HG03095 (cell line): ENCODE measurements around the gene TK1.
"Not testable (repeated sequence)": the region's sequence is repeated elsewhere in the genome, so short reads cannot be mapped to it uniquely, and the experiment has no call there.

Experiments used
- ATAC-seq: cut with Tn5 transposase; IDR thresholded peaks from one replicate; pipeline ENCODE4 v1.9.1; 2021; ENCODE audit warnings: moderate library complexity; ENCODE audit not compliant: unreplicated experiment

Gene TK1

DNA sequence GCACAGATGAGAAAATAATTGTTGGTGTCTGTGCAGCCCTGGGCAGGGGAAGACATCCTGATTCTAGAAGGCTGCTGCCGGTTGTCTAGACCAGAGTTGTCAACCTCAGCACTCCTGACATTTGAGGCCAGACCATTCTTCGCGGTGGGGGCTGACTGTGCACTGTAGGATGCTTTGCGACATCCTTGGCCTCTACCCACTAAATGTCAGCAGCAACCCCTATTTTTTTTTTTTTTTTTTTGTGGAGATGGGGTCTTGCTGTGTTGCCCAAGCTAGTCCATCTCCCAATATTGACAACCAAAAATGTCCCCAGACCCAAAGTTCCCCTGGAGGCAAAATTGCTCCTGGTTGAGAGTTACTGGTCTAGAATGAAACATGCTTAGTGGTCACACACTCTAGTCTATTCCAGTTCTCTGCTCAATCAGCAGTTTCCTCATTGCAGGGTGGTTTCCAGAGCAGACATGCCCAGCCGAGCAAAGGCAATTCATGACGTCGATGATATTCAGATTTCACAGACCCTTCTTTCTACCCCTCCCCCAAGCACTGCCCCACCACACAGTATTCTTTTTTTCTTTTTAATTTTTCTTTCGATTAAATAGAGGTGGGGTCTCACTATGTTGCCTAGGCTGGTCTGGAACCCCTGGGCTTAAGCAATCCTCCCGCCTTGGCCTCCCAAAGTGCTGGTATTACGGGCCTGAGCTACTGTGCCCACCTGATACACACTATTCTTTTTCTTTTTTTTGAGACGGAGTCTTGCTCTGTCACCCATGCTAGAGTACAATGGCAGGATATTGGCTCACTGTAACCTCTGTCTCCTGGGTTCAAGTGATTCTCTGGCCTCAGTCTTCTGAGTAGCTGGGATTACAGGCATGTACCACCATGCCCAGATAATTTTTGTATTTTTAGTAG, 31.7 kb downstream of the TK1 start:
- peak; percentile 44 for ATAC-seq

DNA sequence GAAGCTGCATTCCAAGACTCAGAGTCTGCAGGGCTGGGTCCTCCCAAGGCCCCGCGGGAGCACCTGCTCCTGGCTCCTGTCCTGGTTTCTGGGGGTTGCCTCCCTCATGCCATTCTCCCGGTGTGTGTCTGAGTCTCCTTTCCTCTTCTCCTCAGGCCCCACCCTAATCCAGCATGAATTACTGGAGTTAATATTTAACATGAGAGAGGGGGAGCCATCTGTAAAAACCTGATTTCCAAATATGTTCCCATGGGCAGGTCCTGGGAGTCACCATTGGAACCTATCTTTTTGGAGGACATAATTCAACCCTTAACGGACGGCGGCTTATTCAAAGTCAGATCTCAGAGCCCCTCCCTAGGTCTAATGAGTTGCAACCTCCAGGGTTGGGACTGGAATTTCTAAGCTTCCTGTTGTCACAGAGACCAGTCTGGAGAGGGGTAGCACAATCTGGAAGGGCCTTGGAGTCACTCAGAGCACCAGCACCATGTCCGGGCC, 35.3 kb downstream of the TK1 start:
- ATAC-seq, result no peak

DNA sequence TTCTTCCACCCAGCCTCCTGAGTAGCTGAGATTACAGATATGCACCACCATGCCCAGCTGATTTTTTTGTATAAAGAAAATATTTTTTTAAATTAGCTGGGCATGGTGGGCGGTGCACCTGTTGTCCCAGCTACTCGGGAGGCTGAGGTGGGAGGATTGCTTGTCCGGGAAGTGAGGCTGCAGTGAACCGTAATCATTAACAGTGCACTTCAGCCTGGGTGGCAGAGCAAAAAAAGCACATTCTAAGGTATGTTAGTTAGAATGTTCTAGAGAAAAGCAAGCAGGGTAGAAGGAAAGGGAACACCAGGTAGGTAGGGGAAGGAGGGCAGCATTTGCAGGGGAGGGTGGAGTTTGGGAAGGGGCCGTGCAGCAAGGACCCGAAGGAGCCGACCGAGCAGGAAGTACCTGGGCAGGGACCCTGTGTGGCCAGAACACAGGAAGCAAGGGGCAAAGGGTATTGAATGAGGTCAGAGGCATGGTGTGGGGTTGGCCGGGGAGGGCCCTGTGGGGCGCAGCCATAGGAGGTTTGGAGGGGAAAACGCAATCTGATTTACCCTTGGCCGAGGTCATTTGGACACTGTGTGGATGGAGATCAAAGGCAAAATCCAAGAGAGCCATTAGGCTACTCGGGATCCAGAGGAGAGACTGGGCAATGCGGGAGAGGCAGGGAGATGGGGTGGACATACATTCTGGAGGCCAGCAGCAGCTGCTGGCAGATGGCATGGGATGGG, 38.4 kb downstream of the TK1 start:
- ATAC-seq, result no peak

DNA sequence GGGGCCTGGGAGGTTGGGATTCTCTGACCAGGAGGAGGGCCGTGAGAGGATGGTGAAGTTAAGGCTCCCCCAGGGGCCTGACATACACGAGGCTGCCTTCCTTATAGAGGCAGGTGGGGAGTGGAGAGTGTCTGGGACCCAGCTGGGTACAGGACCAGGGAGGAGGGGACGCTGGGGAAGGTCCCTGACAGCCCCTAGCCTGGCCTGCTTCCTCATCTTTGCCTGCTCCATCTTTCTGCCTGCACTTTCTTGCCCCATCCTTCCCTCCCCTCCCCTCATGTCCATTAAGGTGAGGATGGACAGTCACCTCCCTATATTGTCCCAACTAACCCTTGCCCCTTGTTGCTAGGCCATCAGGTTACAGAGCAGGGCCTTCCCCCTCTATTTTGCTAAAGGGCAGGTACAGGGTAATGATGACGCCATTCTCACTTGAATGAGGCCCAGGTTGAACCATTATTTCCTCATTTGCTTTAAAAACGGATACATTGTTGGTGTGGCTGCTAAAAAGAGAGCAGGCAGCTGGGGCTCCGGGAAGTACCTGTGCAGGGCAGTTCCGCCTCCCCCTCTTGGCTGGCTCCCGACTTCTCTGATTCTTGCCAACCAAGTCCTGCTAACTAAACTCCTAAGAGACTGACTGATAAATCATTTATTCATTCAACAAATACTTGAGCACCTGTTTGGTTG, 39.4 kb downstream of the TK1 start:
- no peak for ATAC-seq

DNA sequence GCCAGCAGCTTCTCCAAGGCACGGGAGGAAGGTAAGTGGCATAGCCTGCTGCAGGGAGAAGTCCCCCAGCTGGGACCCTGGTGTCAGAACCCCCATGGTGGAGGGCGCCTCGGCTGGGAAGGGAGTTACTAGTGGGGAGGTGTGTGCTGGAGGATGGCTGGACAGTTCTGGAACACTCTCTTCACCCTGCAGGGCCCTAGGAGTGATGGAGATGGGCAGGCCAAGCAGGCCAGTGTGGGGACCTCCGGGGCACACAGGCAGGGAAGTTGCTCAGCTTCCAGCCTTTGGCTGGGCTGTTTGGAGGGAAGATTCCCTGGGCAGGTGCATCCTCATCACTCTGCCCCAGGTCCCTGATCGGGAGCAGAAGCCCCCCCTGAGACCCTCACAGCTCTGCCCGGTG, 40.0 kb downstream of the TK1 start:
- no peak for ATAC-seq

DNA sequence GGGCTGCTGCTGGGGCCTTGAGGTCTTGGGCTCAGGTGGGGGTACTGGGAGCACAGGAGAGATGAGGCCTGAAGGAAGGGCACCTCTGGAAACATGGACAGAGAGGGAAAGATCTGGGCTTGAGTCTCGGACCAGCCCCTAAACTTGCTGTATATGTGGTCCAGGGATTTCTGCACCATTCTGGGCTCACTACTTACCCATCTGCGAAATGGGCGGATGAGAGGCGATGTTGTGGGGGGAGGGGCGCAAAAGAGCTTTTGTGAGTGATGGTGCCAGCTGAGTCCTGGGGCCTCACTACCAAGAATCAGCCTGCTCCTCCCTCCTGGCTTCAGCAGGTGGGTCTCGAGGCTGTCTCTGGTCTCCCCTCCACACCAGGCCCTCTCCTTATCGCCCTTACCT, 40.4 kb downstream of the TK1 start:
- no peak for ATAC-seq

DNA sequence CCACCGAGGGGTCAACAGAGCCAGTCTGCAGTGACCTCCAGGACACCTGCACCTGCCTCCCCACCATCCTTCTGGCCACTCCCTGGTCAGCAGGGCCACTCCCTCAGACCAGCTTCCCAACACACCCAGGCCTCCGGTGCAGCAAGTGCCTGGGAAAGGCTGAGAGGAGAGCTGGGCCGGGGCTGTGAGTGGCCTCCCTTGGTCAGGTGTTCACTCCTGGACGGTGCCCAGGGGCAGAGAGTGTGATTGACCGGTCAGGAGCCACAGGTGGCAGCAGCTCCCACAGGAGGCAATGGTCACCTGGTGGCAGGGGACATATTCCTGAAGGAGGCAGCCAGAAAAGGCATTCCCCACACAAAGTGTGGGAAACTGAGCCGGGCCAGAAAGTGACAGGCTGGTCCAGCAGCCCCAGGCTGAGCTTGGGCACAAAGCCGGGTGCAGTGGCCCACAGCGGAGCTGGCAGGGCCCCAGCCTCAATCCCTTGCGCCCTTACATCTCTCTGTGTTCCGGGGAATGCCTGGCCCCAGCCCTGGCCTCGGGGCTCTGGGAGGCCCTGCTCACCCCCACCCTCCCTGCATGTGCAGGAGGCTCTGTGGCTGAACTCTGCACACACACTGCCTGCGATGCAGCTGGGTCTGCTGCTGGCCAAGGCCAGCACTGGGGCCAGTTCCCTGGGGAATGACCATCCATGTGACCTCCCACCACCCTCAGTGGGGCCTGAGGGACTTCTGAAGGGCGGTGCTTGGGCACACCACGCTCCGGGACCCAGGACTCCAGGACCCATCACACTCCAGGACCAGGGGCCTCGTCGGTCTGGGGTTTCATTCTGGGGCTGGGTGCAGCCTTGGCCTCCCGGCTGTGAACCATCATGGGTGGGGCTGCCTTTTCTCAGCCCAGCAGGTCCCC, 41.9 kb downstream of the TK1 start:
- ATAC-seq, result no peak

DNA sequence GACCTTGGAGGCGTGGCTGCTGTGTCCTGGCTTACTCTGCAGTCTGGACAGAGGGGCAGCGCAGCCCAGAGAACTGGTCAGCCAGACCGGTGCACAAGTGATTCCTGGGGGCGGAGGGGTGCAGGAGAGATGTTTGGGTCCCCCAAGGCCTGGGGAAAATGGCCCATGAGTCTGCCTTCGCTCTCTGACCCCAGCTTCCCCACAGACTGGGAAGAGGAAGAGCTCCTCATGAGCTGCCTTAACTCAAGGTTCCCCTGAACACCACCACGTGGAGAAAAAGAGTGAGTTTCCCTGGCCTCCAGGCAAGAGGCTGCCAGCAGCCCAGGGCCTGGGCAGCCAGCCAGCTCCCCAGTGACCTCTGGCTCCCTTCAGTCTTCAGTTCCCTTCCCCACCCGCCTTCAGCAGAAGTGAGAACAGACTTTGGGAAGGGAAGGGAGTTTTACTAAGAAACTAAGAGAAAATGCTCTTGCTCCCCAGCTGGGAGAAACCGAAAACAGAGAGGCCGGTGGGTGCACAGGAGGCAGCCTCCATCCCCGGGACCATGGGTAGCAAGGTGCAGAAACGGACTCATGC, 42.6 kb downstream of the TK1 start:
- no peak for ATAC-seq

DNA sequence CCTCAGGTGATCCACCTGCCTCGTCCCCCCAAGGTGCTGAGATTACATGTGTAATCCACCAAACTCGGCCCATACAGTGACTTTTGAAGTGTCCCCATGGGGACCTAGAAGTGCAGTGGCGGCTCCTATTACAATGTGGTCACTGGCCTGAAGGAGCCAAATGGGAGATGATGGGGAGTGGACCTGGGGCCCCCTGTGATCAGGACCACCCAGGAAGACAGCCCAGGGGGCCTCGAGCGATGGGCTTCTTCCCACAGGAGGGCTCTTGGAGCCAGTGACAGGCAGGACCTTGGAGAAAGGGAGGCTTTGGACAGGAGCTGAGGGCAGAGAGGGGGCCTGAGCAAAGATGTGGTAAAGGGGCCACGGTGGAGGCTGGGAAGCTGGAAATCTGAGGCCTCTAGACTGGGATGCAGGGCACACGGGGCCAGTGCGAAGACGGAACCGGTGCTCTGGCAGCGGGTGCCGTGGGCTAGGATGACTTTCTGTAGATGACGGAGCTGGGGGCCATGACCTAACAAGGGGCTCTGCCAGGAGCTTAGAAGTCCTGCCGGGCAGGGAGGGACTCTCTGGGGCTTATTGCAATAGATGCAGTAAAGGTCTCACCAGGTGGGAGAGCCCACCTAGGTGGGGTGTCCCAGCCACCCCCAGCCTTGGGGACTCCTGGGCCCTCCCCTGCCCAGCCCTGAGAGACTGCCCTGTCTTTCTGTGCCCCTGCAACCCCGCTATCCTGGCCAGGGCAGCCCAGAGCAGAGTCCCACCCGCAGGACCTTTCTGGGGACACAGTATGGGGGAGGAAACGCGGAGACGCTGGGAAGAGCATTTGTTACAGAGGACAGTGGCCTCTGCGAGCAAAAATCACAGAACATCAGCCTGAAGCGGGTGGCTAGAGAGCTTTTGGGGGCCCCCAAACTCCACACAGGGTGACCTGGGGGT, 43.4 kb downstream of the TK1 start:
- ATAC-seq, result no peak

DNA sequence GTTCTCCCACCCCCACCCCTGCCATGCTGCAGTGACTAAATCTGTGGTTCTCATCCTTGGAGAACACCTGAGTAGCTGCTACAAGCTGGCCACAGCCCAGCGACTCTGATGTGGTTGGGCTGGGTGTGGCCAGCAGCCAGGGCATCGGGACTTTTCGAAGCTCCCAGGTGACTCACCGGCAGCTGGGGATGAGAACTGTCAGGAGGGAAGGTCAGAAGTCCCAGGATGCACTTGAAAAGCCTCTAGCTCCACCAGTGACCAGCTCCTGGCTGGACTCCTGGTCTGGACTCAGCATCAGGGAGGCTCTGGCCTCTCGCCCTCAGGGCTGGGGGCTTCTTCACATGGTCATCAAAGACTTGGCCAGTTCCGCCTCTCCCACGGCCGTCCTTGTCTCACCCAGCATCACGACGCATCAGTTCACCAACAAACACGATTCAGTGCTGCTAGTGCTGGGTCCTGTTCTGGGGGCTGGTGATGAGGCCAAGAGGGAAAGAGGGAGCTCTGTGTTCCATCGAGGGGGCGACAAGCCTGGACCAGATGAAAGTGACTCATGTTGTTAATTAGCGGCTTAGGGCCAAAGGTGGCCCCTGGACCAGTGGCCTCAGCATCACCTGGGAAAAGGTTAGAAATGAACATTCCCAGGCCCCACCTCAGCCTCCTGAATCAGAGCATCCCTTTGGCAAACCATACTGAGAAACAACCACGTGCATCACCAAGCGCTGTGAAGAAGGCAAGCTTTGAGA, 44.6 kb downstream of the TK1 start:
- no peak for ATAC-seq

DNA sequence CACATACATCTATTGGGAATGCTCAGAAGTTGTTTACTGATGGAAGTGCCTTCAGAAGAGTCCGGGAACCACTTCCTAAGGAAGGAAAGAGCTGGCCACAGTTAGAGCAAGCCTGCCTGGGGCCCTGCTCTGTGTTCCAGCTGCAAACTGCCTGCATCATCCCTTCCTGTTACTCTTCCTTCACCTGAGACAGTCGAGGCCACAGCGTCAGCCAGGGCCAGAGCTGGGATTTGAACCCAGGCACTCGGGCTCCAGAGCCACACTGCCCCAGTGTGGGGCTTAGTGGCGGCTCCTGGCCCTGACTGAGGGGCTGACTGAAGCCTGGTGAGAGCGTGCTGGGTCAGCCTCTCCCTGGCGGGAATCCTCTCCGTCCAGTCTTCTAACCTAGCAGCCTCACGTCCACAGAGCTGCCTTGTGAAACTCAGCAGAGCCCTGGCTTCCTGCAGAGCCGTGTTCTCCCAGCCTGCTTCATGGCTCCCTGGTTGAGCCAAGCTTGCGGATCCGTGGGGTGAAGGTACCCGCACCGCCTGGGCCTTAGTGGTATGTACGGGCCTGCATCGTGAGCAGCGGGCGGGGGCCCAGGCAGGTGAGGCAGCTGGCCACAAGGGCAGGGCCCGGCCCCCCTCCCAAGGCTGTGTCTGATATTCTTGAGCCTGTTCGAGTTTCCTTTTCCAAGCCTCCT, 45.3 kb downstream of the TK1 start:
- ATAC-seq, result no peak

DNA sequence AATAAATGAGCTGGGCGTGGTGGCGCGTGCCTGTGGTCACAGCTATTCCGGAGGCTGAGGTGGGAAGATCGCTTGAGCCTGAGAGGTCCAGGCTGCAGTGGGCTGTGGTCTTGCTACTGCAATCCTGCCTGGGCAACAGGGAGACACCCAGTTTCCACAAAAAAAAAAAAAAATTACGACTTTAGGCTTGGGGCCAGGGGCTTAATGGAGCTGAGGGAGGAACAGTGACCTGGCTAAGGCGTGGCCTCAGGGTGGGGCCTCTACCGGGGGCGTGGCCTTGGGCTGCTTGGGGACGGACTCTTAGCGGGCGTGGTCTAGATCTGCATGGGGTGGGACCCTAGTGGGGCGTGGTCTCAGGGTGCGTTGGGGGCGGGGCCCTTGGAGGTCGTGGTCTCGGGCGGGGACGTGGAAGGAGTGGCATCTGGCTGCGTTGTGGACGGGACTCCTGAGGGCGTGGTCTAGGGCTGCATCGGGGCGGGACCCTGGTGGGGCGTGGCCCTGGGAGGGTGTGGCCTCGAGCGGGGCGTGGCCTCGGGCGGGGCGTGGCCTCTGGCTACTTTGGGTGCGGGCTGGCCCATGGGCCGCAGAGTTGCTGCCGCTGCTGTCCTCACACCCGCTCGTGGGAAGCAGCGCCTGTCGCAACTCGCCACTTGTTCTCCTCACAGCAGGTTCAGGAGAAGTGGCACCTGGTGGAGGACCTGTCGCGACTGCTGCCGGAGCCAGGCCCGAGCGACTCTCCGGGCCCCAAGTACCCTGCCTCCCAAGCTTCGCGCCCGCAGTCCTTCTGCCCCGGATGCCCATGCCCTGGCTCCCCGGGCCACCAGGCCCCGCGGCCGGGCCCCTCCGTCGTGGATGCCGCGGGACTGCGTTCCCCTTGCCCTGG, 46.4 kb downstream of the TK1 start:
- ATAC-seq, result peak; percentile 61

DNA sequence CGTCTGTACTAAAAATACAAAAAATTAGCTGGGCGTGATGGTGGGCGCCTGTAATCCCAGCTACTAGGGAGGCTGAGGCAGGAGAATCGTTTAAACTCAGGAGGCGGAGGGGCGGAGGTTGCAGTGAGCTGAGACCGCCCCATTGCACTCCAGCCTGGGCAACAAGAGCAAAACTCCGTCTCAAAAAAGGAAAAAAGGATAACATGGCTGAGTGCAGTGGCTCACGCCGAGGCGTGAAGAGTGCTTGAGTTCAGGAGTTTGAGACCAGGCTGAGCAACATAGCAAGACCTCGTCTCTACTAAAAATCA, 47.0 kb downstream of the TK1 start:
- not testable (repeated sequence) for ATAC-seq

DNA sequence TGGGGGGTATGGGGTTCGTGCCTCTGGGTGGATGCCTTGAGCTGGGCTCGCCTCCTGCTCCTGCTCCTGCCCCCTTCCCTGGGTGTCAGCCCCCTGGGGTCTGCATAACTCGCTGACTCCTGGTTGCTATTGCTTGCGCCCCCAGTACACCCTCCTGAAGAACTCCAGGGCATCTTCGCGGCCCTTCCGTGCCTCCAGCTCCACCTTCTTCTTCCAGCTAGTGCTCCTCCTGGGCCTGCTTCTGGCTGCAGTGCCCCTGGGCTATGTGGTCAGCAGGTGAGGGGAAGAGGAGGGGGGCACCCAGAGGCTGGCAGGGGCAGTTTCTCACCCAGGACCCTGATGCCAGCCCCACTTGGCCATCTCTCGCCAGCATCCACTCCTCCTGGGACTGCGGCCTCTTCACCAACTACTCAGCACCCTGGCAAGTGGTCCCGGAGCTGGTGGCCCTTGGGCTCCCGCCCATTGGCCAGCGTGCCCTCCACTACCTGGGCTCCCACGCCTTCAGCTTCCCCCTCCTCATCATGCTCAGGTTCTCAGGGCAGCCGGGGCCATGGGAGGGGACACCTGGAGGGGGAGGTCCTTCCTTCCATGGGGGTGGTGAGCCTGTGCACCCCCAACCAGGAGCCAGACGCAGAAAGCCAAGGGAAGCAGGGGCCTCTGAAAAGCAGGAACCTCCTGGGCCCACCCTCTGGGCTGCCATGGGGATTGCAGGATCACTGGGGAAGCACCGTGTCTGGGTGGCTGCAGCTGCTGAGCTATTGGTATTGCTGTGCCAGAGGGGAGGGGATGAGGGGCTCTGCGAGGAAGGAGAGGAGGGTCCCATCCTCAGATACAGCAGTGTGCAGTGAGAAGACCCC, 48.4 kb downstream of the TK1 start:
- no peak for ATAC-seq

DNA sequence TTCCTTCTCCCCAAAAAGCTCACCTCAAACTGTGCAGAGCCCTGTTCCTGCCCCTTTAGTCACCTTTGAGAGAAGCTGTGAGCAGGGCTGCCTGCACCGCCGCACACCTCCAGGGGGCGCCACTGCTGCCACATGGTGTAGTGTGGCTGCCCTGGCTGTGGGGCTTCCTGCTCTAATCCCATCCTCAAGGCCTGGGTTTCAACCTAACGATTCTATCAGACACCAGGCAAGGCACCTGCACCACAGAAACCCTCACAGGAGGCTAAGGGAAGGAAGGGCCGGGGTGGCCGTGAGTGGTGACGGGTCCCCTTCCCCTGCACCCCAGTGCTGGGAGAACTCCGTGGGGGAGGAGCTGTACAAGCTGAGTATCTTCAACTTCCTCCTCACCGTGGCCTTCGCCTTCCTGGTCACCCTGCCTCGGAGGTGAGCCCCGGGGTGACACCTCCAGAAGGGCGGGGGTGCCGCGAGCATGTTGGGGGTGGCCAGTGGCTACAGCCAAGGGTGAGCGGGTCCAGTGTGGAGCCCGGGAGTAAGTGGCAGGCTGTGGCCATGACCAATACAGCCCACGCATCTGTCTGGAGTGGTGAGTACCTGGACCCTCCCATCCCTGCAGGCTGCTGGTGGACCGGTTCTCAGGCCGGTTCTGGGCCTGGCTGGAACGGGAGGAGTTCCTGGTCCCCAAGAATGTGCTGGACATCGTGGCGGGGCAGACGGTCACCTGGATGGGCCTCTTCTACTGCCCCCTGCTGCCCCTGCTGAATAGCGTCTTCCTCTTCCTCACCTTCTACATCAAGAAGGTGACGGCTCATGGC, 49.3 kb downstream of the TK1 start:
- no peak for ATAC-seq
